ENCODE data around the gene SEMA6D. TPM values are rescaled to one million over a fixed set of nuclear protein-coding genes. Genes with fewer than 3 reads are reported as not detected.

Gene SEMA6D
- polyA plus RNA-seq, 3 donors = 27.7 to 49.5 (median 30.9) TPM

DNA sequence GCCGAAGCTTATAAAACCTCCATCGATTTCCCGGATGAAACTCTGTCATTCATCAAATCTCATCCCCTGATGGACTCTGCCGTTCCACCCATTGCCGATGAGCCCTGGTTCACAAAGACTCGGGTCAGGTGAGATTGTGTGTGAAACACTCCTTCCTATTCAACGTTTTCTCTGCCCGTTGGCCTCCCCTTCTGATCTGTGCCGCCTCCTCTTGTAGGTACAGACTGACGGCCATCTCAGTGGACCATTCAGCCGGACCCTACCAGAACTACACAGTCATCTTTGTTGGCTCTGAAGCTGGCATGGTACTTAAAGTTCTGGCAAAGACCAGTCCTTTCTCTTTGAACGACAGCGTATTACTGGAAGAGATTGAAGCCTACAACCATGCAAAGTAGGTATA is 47.4 kb downstream of the SEMA6D start:
- DNase-seq (ENCODE audit: extremely low read depth in 1 of 11, low read depth in 9 of 11, low spot score in 4 of 11) = no peak

DNA sequence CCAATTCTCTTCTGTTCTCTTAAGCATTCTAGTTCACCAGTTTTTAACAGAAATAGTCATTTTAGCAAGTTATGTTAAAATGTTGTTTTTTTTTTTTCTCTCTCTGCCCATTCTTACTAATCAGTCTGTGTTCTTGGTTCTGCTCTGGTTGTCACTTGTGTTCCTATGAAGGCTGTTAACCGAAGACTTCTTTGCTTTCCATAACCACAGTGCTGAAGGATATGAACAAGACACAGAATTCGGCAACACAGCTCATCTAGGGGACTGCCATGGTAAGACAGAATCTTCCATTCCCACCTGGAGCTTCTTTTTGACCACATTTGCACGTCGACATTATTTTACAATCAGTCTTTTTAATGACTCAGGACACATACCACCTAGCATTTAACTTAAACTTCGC is 49.1 kb downstream of the SEMA6D start:
- no peak for DNase-seq (ENCODE audit: extremely low read depth in 1 of 11, low read depth in 9 of 11, low spot score in 4 of 11)

DNA sequence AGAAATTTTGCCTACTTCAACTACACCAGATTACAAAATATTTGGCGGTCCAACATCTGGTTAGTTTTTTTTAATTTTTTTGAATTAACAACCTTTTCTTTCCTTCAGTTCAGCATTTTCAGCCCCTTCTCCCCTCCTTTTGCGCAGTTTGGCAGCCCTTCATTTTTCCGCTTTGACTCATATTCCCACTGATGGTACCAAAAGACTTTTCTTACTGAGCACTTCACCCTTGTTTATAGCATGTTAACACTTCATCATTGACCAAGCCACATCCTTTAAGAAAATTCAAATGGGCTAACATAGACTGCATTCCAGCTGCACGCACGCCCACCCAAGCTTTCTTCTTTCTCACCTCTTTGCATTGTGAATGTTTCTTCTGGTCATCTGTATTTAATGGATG is 49.7 kb downstream of the SEMA6D start:
- DNase-seq (ENCODE audit: extremely low read depth in 1 of 11, low read depth in 9 of 11, low spot score in 4 of 11) = no peak

DNA sequence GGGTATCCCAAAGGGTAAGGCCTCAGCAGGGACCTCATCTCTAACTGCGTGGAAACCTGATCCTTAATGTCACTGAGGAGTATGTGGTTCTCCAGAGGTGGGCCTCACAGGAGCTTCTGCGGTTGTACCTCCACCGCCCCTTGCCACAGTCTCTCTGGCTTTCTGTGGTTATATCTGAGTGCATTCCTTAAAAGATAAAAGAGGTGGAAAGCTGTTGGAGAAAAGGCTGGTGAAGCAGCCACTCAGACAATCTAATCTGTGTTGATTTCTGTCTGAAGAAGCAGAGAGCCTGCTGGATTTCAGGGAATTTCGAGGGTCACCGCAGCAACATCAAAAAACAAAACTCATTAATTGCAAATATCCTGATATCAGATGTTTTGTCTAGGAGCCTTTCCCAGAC is 51.4 kb downstream of the SEMA6D start:
- DNase-seq (ENCODE audit: extremely low read depth in 1 of 11, low read depth in 9 of 11, low spot score in 4 of 11) = no peak

DNA sequence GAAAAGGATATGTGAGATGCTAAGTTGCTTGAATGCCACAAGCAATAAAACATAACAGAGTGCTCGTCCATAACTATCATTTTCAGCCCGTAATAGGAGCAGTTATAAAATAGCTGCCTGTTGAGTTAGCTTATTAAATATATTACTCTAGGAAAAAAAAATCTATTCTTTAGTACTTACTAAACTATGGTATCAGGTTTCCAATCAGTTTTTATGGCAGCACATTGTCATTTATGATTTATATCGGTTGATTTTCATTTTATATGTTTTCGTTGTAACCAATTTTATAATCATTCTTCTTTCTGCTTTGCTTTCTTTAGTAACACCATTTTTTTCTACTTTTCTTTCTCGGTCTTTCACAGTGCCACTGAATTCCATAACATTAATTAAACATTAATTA is 51.9 kb downstream of the SEMA6D start:
- DNase-seq (ENCODE audit: extremely low read depth in 1 of 11, low read depth in 9 of 11, low spot score in 4 of 11) = no peak

DNA sequence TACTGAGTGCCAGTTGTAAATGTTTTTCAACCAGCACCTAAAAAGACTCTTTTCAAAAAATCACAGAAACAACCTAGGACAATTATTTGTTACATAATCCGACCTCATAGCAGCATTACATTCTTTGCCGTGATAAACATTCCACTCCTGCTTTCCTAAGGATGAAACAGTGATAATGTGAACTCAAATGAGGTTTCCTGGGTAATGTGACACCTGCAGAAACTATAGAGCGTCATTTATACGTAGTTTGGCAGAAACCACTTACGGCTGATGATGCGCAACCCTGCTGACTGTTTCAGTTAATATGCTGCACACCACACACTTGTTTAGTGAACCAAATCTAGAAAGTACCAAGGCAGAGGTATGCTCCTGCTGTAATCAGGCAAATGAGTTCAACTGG is 55.8 kb downstream of the SEMA6D start:
- DNase-seq (ENCODE audit: extremely low read depth in 1 of 11, low read depth in 9 of 11, low spot score in 4 of 11) = peak in 8 of 11 donors; percentile 16 to 63 (median 39)

DNA sequence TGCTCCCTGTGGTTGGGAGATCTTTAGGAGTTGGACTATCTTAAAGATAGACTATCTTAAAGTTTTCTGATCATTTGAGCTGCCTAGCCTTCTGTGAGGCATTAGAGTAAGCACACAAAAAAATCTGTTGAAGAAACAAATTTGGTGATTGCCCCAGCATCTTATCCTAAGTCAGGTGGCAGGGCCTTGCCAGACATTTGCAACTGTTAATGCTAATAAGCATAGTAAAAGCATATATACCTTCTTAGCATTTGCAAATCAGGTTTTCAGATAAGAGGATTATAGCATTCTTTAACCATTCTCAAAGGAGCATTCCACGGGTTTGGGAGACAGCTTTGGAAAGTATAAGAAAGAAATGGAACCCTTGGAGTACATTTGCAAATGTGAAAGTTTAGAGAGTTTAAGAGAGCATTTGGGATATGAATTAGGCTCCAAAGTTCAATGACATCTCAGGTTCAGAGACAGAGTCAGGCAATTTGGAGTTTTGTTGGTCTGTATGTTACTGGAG is 61.0 kb downstream of the SEMA6D start:
- DNase-seq (ENCODE audit: extremely low read depth in 1 of 11, low read depth in 9 of 11, low spot score in 4 of 11) = no peak

DNA sequence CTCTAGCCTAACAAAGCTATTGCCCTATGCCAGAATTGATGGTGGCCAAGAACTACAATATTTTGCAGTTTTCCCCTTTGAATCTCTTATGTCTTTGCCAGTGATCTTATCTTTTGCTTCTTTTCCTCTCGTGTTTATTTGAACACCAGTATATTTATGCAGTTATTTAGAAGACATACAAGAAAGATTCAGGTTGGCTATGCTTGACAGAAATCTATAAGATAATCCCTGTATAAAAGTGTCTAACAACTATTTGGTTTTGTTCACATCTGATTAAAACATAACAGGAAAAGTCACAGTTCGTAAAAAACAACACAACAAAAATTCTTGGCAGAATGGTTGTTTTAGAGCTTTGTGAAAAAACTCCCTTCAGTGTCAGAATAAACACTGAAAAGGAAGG is 63.7 kb downstream of the SEMA6D start:
- no peak for DNase-seq (ENCODE audit: extremely low read depth in 1 of 11, low read depth in 9 of 11, low spot score in 4 of 11)

DNA sequence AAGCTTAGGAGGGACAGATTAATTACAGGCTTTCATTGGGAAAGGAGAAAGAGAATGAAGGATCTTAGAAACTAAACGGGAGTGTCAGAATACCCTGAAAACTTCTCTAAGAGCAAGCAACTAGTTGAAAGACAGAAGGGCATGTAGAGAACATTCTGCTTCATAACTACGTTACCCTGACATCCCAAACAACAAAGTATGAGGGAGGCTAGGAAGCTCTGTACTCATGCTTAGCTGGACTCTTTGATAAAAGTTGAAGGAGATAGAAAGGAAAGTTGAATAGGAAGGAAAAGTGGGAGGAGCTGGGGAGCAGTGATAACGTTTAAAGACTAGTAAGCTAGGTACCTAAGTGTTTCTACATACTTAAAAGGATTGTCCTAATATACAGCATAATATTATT is 64.2 kb downstream of the SEMA6D start:
- DNase-seq (ENCODE audit: extremely low read depth in 1 of 11, low read depth in 9 of 11, low spot score in 4 of 11) = no peak

DNA sequence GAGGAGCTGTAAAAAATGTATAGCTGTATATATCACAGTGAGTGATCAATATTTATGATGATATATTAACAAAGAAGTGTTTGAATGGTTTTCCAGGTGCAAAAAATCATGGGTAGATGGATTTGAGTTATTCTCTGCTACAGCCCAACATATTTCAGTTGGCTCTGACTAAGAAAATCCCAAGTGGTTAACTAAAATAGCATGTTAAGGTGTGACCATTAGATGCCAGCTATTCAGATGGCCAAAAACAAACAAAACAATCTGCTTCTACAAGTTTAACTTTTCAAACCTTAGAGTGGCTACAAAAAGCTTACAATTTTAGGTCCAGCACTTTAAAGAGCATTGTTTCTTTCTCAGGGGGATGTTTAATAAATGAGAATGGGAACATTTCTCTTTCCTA is 67.5 kb downstream of the SEMA6D start:
- no peak for DNase-seq (ENCODE audit: extremely low read depth in 1 of 11, low read depth in 9 of 11, low spot score in 4 of 11)

DNA sequence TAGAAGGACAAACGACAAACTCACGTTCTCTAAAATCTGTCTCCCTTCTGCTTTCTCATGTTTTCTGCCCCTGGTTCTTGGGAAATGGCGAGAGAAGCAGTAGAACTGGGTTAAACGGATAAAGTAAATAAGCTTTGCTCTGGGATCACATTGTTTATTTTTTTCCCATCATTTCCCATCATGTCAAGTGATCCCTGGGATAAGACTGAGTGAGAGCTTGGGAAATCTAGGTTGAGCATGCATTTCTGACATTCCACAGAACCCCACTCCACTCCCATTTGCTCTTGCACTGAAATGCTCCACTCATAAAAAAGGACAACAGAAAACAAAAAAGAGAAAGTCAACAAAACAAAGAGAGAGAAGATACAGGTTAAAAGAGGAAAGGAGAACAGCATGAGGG is 69.1 kb downstream of the SEMA6D start:
- DNase-seq (ENCODE audit: extremely low read depth in 1 of 11, low read depth in 9 of 11, low spot score in 4 of 11) = no peak

DNA sequence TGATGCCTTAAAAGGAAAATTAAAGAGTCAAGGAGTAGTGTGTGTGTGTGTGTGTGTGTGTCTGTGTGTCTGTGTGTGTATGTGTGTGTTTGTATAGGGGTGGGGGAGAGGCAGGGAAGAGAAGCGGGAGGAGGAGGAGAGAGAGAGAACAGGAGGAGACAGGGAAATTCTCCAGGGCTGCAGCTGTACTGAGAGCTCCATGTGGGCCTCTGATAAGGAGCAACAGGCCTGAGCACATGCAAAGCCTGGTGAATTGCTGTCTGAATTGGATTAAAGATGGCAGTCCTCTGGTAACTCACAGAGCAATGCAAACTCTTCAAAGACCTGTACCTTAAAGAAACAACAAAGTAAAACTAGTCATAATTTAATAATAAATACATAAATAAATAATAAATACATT is 70.6 kb downstream of the SEMA6D start:
- DNase-seq (ENCODE audit: extremely low read depth in 1 of 11, low read depth in 9 of 11, low spot score in 4 of 11) = no peak

DNA sequence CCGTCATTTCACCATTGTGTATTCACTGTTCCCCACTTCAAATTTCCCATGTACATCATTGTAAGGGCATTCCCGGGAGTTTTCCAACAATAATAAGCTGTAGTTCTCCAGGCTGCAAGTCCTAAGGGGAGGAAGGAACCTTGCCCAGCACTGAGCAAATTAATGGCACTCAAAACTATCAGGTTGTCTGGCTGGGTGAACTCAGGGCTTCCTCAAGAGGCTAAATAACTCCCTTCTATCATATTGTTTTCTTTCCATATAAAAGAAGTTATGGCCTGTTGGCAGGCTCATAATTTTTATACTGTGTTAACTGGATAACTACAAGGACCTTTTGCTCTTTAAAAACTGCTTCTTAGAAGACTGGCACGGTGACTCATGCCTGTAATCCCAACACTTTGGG is 71.4 kb downstream of the SEMA6D start:
- DNase-seq (ENCODE audit: extremely low read depth in 1 of 11, low read depth in 9 of 11, low spot score in 4 of 11) = no peak

DNA sequence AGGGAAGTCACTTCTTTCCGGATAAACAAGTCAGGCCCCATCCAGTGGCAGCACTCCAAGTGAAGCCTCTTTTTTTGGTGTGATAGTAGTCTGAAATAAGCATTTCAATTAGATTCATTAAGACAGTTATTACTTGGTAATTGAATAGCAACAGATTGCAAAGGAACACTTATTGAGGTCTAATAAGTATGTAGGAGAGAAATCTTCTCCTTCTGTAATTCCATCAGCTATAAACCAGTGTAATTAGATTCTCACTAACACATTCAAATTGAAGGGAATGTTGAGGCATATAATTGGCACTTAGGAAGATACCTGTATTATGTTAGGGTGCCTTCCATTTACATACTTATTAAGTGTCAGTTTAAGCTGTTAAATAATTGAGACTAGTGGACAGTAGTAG is 73.9 kb downstream of the SEMA6D start:
- no peak for DNase-seq (ENCODE audit: extremely low read depth in 1 of 11, low read depth in 9 of 11, low spot score in 4 of 11)

DNA sequence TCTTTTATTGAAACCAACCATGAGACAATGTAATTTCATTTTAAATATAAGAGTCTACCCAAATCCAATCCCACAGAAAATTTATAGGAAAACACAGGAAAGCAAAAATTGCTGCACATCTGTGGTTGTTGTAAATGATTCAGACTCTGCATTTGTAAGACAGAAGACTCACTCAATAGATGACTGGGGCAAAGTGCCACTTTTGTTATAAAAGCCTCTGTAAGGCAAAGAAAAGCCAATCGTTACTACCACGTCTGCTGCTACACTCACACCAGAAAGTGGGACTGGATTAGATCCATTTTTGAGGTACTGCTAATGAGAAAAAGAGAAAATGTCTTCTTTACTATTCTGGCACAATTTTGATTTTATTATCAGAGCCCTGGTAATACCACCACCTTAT is 74.9 kb downstream of the SEMA6D start:
- no peak for DNase-seq (ENCODE audit: extremely low read depth in 1 of 11, low read depth in 9 of 11, low spot score in 4 of 11)

DNA sequence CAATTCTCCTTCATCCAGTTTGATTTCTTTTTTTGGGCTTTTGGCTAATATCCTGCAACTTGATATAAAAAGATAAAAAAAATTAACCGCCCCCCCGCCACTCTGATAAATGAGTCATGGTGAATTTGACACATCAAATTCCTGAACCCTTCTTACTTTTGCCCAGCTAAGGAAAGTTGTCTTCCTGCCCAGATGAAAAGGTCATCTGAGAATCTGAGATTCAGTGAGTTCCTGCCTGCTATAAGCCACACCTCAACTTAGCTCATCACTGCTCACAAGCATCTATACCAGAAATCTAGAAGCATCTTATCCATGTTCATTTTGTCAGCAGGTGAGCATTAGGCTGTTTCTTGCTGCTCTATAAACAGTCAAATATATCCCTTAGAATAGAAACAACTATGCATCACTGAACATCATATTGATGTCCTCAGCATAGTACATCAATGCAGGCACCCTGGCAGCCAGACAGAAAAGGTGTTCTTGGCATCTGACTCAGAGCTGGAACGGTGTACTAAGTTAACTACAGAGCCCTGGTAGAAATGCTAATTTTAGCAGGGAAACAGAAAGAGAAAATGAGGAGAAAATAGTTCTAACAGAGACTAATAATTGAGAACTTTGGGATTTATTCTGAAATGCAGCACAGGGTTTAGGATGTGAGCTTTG is 77.1 kb downstream of the SEMA6D start:
- no peak for DNase-seq (ENCODE audit: extremely low read depth in 1 of 11, low read depth in 9 of 11, low spot score in 4 of 11)

DNA sequence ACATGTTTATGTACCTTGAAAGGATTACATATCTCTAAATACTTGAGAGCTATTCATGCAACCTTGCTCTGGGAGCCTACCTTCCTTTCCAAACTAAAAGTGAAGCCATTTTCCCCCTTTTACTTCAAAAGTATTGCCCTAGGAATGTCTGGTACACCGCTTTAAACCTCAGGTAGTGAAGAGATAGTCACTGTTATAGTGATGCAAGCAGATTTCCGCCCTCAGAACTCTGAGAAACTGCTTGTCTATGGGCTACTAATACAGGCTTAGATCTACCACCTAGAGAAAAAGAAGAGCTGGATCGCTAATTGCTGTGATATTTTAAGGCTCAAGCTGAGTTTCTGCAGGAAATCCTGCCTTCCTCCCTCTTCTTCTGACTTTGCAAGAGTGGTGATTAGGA is 78.6 kb downstream of the SEMA6D start:
- DNase-seq (ENCODE audit: extremely low read depth in 1 of 11, low read depth in 9 of 11, low spot score in 4 of 11) = no peak

DNA sequence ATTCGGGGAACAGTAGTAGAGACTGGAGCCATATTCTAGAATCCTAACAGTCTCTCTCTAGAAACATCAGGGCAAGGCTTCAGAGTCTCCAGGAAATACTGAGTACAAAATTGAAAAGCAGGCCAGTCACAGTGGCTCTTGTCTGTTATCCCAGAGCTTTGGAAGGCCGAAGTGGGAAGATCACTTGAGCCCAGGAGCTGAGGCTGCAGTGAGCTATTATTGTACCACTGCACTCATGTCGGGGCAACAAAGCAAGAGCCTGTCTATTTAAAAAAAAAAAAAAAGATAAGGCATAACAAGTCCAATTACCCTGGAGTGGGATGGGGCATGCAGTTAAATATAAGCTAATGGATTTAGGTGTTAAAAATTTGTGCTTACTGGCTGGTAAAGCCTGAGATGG is 79.0 kb downstream of the SEMA6D start:
- DNase-seq (ENCODE audit: extremely low read depth in 1 of 11, low read depth in 9 of 11, low spot score in 4 of 11) = no peak

DNA sequence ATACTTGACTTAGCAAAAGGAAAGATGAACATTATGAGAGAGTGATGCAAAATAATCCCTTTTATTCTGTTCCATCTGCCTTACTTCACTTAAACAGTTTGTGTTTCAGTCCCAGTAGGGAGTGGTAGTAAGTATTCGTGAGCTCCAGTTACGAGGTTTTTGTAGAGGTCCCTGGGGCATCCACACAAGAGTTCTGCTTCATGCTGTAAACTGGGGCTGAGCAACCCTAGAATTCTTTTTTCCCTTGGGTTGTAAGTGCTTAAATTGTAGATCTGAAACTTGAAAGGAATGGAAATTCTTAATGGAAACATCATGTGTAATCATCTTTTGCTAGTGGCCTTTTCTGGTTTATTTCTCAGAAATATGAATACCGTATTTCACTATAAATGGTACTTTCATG is 79.5 kb downstream of the SEMA6D start:
- no peak for DNase-seq (ENCODE audit: extremely low read depth in 1 of 11, low read depth in 9 of 11, low spot score in 4 of 11)

DNA sequence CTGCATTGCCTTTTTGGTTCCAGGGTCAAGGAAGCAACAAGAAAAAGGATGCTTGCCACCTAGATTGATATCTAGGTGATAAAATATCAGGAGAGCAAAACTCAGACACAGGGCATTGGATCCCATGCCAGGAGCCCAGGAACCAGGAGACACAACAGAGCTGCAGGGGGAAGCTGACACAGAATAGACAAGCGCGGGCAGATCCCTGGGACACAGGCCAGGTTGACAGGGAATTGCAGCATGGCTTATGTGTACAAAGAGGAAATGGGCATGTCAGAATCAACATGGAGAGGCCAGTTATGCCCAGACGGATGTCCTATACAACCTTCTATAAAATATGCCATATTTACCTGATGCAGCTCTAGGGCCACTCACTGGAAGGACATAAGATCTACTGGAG is 84.2 kb downstream of the SEMA6D start:
- DNase-seq (ENCODE audit: extremely low read depth in 1 of 11, low read depth in 9 of 11, low spot score in 4 of 11) = no peak

DNA sequence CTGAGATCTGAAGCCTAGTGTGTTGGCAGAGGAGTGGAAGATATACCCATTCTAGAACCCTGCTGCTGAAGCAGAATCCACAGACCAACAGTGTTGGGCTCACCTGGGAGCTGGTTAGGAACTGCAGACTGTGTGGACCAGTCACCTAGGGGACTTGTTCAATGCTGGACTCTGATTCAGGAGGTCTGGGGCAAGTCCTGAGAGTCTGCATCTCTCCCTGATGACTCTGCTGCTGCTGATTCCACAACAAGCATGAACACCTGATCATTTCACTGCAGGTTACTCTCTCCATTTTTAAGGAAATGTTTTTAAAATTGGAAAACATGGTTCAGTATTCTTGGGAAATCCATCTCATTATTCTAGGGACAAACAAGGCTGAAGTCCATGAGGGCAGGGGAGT is 84.9 kb downstream of the SEMA6D start:
- no peak for DNase-seq (ENCODE audit: extremely low read depth in 1 of 11, low read depth in 9 of 11, low spot score in 4 of 11)

DNA sequence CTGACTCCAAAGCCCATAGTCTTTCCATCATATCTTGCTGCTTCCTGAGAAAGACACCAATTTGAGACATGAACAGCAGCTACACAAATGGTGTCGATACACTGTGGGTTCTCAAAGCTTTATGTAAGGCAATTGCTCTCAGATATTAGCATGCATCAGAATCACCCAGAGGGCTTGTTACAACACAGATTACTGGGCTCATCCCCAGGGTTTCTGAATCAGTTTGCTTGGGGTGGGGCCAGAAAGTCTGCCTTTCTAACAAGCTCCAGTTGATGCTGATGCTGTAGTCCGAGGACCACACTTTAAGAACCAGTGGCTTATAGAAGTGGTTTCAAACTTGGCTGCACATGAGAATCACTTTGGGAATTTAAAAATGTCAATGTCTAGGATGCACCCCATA is 86.5 kb downstream of the SEMA6D start:
- DNase-seq (ENCODE audit: extremely low read depth in 1 of 11, low read depth in 9 of 11, low spot score in 4 of 11) = no peak

Data from renal cortex interstitium (tissue), 11 donors.